Calu3 (cell line): ENCODE measurements around the gene CACNG4. TPM values are rescaled to one million over a fixed set of nuclear protein-coding genes. Genes with fewer than 3 reads are reported as not detected.

ENCODE experiments used
- BruUV-seq: library from RNA; stranded (reverse); fragments of 400-500 nt; replicated peaks from 2 replicates; lab custom pipeline; 2021; lab: Mats Ljungman, UMichigan
- CTCF ChIA-PET: fragments of 300-600 bp; sonication (Branson Sonifier 250); formaldehyde crosslinking; loops from one replicate; lab custom pipeline; 2022; ENCODE audit warnings: antibody characterized with exemption; lab: Charles Lee
- DNase-seq: peaks from one replicate; pipeline ENCODE4 v3.0.0; 2022
- H3K27ac Mint-ChIP-seq: one replicate; pipeline ENCODE4 v1.8.0; 2022; ENCODE audit warnings: mixed read lengths; ENCODE audit not compliant: unreplicated experiment
- H3K27me3 Mint-ChIP-seq: one replicate; pipeline ENCODE4 v1.8.0; 2022; ENCODE audit warnings: mixed read lengths; ENCODE audit not compliant: unreplicated experiment
- H3K36me3 Mint-ChIP-seq: one replicate; pipeline ENCODE4 v1.8.0; 2022; ENCODE audit warnings: mild to moderate bottlenecking, moderate library complexity, mixed read lengths; ENCODE audit not compliant: insufficient read depth, unreplicated experiment
- H3K4me1 Mint-ChIP-seq: one replicate; pipeline ENCODE4 v1.8.0; 2022; ENCODE audit warnings: mild to moderate bottlenecking, low read depth, mixed read lengths; ENCODE audit not compliant: unreplicated experiment
- H3K4me3 Mint-ChIP-seq: one replicate; pipeline ENCODE4 v1.8.0; 2022; ENCODE audit warnings: mild to moderate bottlenecking, low read depth, moderate library complexity, mixed read lengths; ENCODE audit not compliant: unreplicated experiment
- H3K9me3 Mint-ChIP-seq: one replicate; pipeline ENCODE4 v1.8.0; 2022; ENCODE audit warnings: low read depth, mixed read lengths; ENCODE audit not compliant: unreplicated experiment
- intact Hi-C: fragments of 100-400 bp; cut with micrococcal nuclease; formaldehyde crosslinking; loops from one replicate; pipeline ENCODE4 v1.10.0; 2022; ENCODE audit not compliant: unreplicated experiment
- total RNA-seq: library from RNA; stranded (reverse); gene quantifications from 2 replicates; pipeline ENCODE4 v1.2.3, GENCODE V29; 2022
- TF ChIP-seq, protein P1 (sequence below): fragments of 200-600 bp; IDR thresholded peaks from one replicate; pipeline ENCODE4 v1.8.0; 2022; ENCODE audit warnings: antibody characterized with exemption; ENCODE audit not compliant: unreplicated experiment

Gene CACNG4
- total RNA-seq, 1 experiment from 2014 or later: 3.8 TPM

DNA sequence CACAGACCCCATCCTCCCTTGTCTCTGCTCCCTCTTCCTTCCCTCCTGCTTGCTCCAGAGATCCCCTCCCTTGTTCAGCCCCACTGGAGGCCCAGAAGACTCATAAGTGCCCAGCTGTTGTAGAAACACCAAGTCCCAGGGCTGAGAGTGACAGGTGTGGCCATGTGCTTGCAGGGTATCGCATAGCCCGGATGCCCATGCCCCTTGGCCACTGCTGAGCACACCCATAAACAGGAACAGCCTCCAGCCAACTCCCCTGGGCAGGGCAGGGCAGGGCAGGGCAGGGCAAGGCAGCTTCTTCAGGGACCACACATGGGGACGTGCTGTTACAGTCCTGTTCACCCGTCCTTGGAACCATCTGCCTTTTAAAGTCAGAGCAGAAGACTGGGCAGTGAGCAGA lies 81.9 kb downstream of the CACNG4 start:
- CTCF ChIA-PET: no interaction called here
- peaks cover 4% of the 10 kb centered on the region for H3K9me3 Mint-ChIP-seq
- no peak overlapping the region for H3K27ac Mint-ChIP-seq
- TF ChIP-seq, protein P1, sequence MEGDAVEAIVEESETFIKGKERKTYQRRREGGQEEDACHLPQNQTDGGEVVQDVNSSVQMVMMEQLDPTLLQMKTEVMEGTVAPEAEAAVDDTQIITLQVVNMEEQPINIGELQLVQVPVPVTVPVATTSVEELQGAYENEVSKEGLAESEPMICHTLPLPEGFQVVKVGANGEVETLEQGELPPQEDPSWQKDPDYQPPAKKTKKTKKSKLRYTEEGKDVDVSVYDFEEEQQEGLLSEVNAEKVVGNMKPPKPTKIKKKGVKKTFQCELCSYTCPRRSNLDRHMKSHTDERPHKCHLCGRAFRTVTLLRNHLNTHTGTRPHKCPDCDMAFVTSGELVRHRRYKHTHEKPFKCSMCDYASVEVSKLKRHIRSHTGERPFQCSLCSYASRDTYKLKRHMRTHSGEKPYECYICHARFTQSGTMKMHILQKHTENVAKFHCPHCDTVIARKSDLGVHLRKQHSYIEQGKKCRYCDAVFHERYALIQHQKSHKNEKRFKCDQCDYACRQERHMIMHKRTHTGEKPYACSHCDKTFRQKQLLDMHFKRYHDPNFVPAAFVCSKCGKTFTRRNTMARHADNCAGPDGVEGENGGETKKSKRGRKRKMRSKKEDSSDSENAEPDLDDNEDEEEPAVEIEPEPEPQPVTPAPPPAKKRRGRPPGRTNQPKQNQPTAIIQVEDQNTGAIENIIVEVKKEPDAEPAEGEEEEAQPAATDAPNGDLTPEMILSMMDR: no peak
- peaks cover 58% of the 10 kb centered on the region for H3K27me3 Mint-ChIP-seq
- no TSS peak for BruUV-seq
- no peak overlapping the region for H3K4me3 Mint-ChIP-seq
- no peaks in the 10 kb centered on the region for H3K36me3 Mint-ChIP-seq
- intact Hi-C loops: no loop called here
- no peaks in the 10 kb centered on the region for H3K4me1 Mint-ChIP-seq
- no peak for DNase-seq

DNA sequence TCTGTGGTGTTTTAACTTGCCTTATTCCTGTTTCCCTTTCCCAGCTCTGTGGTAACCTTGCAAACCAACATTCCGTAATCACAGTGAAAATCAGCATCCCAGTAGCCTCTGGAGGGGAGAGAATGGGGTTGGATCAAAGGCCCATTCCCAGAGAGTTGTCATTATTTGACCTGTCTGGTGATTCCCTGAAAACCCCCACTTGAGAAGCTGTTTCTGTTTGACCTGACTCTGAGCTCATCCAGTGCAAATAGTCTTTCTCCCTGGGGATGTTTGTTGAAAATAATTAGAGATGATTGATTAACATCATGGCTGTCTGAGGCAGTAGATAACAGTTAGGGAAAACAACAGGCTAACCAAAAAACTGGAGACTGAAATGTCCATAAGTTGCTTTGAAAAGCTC lies 82.9 kb downstream of the CACNG4 start:
- no TSS peak for BruUV-seq
- CTCF ChIA-PET: interaction anchor here (1.1 kb wide), 1 partner anchor 9 kb away, joined by 4 read pairs; no protein-coding TSS in a partner anchor
- intact Hi-C loops: no loop called here

DNA sequence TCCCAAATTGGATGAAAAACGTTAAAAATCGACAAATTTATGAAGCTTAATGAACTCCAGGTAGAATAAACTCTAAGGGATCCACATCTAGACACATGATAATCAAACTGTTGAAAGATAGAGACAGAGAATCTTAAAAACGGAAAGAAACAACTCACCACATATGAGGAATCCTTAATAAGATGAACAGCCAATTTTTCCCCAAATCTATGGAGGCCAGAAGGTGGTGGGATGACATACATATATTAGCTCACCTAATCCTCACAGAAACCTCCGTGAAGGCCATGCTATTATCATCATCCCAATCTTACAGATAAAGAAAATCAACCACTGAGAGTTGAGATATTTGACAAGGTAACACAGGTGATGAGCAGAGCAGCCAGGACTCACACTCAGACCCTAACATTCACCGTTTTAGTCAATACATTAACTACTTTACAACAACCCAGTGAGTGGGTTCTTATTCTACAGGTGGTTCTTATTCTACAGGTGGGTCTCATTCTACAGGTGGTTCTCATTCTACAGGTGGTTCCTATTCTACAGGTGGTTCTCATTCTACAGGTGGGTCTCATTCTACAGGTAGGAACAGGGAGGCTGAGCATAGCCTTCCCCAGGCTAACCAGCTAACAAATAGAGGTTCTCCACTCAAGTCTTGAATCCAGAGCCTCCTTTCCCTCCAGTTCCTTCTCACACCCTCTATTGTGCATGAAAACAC lies 84.7 kb downstream of the CACNG4 start:
- TF ChIP-seq, protein P1: no peak
- no TSS peak for BruUV-seq
- H3K9me3 Mint-ChIP-seq: peaks cover 4% of the 10 kb centered on the region
- H3K4me3 Mint-ChIP-seq: no peak overlapping the region
- H3K27me3 Mint-ChIP-seq: peaks cover 49% of the 10 kb centered on the region
- no peak for DNase-seq
- no peaks in the 10 kb centered on the region for H3K36me3 Mint-ChIP-seq
- intact Hi-C loops: no loop called here
- H3K27ac Mint-ChIP-seq: no peak overlapping the region
- CTCF ChIA-PET: no interaction called here
- no peaks in the 10 kb centered on the region for H3K4me1 Mint-ChIP-seq

More for the DNA sequence above, 82.9 kb downstream of the CACNG4 start:
- Mint-ChIP-seq H3K4me1 (no peaks in the 10 kb centered on the region), H3K9me3 (peaks cover 4% of the 10 kb centered on the region), H3K27ac (no peak overlapping the region), H3K4me3 (no peak overlapping the region), H3K27me3 (peaks cover 62% of the 10 kb centered on the region), H3K36me3 (no peaks in the 10 kb centered on the region)
- DNase-seq: no peak
- TF ChIP-seq, protein P1: no peak

DNA sequence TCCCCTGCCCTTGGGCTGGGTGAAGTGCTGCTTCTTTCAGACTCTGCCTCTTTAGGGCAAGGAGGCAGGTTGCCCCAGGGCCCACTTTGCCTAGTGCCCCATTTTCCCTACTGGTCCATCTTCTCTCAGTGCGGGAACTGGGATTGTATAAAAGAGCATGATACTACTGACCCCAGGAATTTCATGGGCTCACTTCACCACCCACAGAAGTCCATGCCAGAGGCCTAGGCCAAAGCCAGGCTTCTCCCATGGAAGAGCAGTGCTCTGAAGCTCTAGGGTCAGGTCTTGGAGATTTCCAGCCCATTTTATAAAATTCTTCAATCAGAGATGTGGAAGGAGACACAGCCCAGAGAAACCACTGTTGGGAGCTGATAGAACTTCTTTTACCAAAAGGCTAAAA lies 85.6 kb downstream of the CACNG4 start:
- CTCF ChIA-PET: no interaction called here
- TF ChIP-seq, protein P1: no peak
- BruUV-seq: no TSS peak

More for the DNA sequence above, 85.6 kb downstream of the CACNG4 start:
- Mint-ChIP-seq H3K36me3 (no peaks in the 10 kb centered on the region), H3K9me3 (peaks cover 4% of the 10 kb centered on the region), H3K4me1 (no peaks in the 10 kb centered on the region), H3K27me3 (peaks cover 47% of the 10 kb centered on the region), H3K4me3 (no peak overlapping the region), H3K27ac (no peak overlapping the region)
- no peak for DNase-seq
- intact Hi-C loops: no loop called here
